Naive thymus-derived CD4-positive, alpha-beta T cell (primary cell): ENCODE results near the gene PAF1. TPM values are rescaled to one million over a fixed set of nuclear protein-coding genes. Genes with fewer than 3 reads are reported as not detected.

Experiments
- ATAC-seq: fragments of 150-1000 bp; cut with Tn5 transposase; 2 replicates; pipeline ENCODE4 v1.10.0; 2021; ENCODE audit warnings: mild to moderate bottlenecking, moderate library complexity
- CTCF ChIA-PET: fragments of 350-600 bp; sonication (Branson Sonifier 250); formaldehyde crosslinking; loops from one replicate; lab custom pipeline; 2021; ENCODE audit warnings: antibody characterized with exemption; lab: Charles Lee
- POLR2A ChIA-PET: fragments of 350-600 bp; sonication (Branson Sonifier 250); formaldehyde crosslinking; loops from one replicate; lab custom pipeline; 2021; ENCODE audit warnings: antibody characterized with exemption, inconsistent platforms; lab: Charles Lee
- DNase-seq, 9 donors: peaks; one replicate each; pipeline versions ENCODE4 v3.0.0 to v3.0.0-alpha.2; 2020 to 2022; ENCODE audit warnings: mixed read lengths in 1 of 9
- H3K27ac ChIP-seq: one replicate; pipeline ENCODE4 v1.7.0; 2013; ENCODE audit warnings: mild to moderate bottlenecking, low read depth, low read length, moderate library complexity
- H3K27me3 ChIP-seq, 2 donors: one replicate each; pipeline ENCODE4 v1.7.0; 2013; ENCODE audit warnings: low read length in 2 of 2, mild to moderate bottlenecking in 2 of 2, moderate library complexity in 2 of 2; ENCODE audit not compliant: control insufficient read depth in 2 of 2, insufficient read depth in 2 of 2
- H3K36me3 ChIP-seq, 3 experiments: 1 replicate in 2 of 3; 2 replicates in 1 of 3; pipeline ENCODE4 v1.7.0; 2013; ENCODE audit warnings: low read length in 3 of 3, mild to moderate bottlenecking in 3 of 3, moderate library complexity in 1 of 3; ENCODE audit not compliant: insufficient read depth in 3 of 3, control insufficient read depth in 2 of 3
- H3K4me1 ChIP-seq, 2 donors: one replicate each; pipeline ENCODE4 v1.7.0; 2013; ENCODE audit warnings: low read length in 2 of 2, mild to moderate bottlenecking in 2 of 2, moderate library complexity in 1 of 2; ENCODE audit not compliant: control insufficient read depth in 2 of 2, insufficient read depth in 2 of 2
- H3K4me3 ChIP-seq: 2 replicates; pipeline ENCODE4 v1.7.0; 2013; ENCODE audit warnings: mild to moderate bottlenecking, low read length
- H3K9me3 ChIP-seq, 3 experiments: 1 replicate in 2 of 3; 2 replicates in 1 of 3; pipeline ENCODE4 v1.7.0; 2013; ENCODE audit warnings: low read length in 3 of 3; ENCODE audit not compliant: control insufficient read depth in 2 of 3
- H3K27ac Mint-ChIP-seq, 9 donors: one replicate each; pipeline ENCODE4 v1.8.0; 2020 to 2022; ENCODE audit warnings: mixed read lengths in 9 of 9, mild to moderate bottlenecking in 8 of 9, moderate library complexity in 5 of 9, inconsistent platforms in 2 of 9
- H3K27me3 Mint-ChIP-seq, 5 donors: one replicate each; pipeline ENCODE4 v1.8.0; 2021 to 2022; ENCODE audit warnings: mixed read lengths in 5 of 5, mild to moderate bottlenecking in 1 of 5
- H3K36me3 Mint-ChIP-seq, 5 donors: one replicate each; pipeline ENCODE4 v1.8.0; 2020 to 2022; ENCODE audit warnings: mixed read lengths in 5 of 5, mild to moderate bottlenecking in 3 of 5, inconsistent platforms in 1 of 5
- H3K4me1 Mint-ChIP-seq, 7 donors: one replicate each; pipeline ENCODE4 v1.8.0; 2020 to 2022; ENCODE audit warnings: mixed read lengths in 7 of 7, mild to moderate bottlenecking in 3 of 7, inconsistent platforms in 1 of 7
- H3K4me3 Mint-ChIP-seq, 10 donors: one replicate each; pipeline ENCODE4 v1.8.0; 2020 to 2022; ENCODE audit warnings: mild to moderate bottlenecking in 10 of 10, mixed read lengths in 10 of 10, moderate library complexity in 6 of 10, inconsistent platforms in 2 of 10
- H3K9me3 Mint-ChIP-seq, 11 donors: one replicate each; pipeline ENCODE4 v1.8.0; 2020 to 2022; ENCODE audit warnings: mixed read lengths in 11 of 11, mild to moderate bottlenecking in 4 of 11, inconsistent platforms in 1 of 11, moderate library complexity in 1 of 11
- intact Hi-C, 2 donors: fragments of 100-400 bp; cut with micrococcal nuclease; formaldehyde crosslinking; loops; one replicate each; pipeline ENCODE4 v1.15.1; 2023
- polyA plus RNA-seq, 2 donors: library from polyadenylated mRNA; unstranded; fragments of 300-500 nt; fragmentation: Illumina TruSeq; gene quantifications; one replicate each; pipeline ENCODE4 v1.2.3, GENCODE V29; 2021
- total RNA-seq, 6 experiments: library from RNA in 5 of 6; stranded (reverse) in 5 of 6; gene quantifications; 1 replicate in 5 of 6; 2 replicates in 1 of 6; pipeline ENCODE4 v1.2.3 and lab custom pipeline; 2021 to 2026

Gene PAF1
- total and polyA plus RNA-seq, 7 experiments from 2014 or later, result 35.8 to 104 (median 55.5) TPM

DNA sequence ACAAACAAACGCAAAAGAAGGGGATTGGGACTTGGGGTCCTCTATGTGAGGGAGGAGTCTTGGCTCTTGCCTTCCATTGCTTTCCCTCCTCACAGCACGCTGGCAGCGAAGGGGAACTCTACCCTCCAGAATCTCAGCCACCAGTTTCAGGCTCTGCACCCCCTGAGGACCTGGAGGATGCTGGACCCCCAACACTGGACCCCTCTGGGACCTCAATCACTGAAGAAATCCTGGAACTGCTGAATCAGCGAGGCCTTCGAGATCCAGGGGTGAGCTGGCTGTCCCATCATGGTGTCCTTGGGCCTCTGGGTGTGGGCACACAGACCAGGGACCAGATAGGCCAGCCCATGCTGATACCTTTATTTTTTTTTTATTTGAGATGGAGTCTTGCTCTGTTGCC, 31.1 kb upstream of the PAF1 start:
- peak overlapping the region in 2 of 9 donors; percentile 15 to 38 for H3K27ac Mint-ChIP-seq
- POLR2A ChIA-PET, result interaction anchor here (1.4 to 6.9 kb wide), 2 partner anchors 14 to 23 kb away, joined by 3 to 46 read pairs; partner anchors contain the start of genes RPS16 and SUPT5H
- CTCF ChIA-PET, result no interaction called here

GRCh38 chr19:39420769-39421168, 29.9 kb upstream of the PAF1 start:
- POLR2A ChIA-PET, result interaction anchor here (1.3 to 5.8 kb wide), 3 partner anchors 15 to 29 kb away, joined by 3 to 25 read pairs (median 3); partner anchors contain the start of genes MED29, PAF1, RPS16 and SUPT5H
- no peaks in the 10 kb centered on the region for H3K9me3 ChIP-seq

More for the DNA sequence above, 31.1 kb upstream of the PAF1 start:
- Histone ChIP-seq H3K4me1 (no peaks in the 10 kb centered on the region), H3K9me3 (no peaks in the 10 kb centered on the region), H3K36me3 (peaks cover 0 to 57% (median 0%) of the 10 kb centered on the region in 3 experiments), H3K27ac (no peak overlapping the region), H3K4me3 (no peak overlapping the region), H3K27me3 (no peaks in the 10 kb centered on the region)
- peaks cover 0 to 6% (median 0%) of the 10 kb centered on the region in 7 donors for H3K4me1 Mint-ChIP-seq
- DNase-seq, result no peak
- H3K9me3 Mint-ChIP-seq, result no peaks in the 10 kb centered on the region
- no peak for ATAC-seq
- H3K27me3 Mint-ChIP-seq, result no peaks in the 10 kb centered on the region
- no peak overlapping the region for H3K4me3 Mint-ChIP-seq
- intact Hi-C loops, result no loop called here
- H3K36me3 Mint-ChIP-seq, result peaks cover 0 to 22% (median 3%) of the 10 kb centered on the region in 5 donors

DNA sequence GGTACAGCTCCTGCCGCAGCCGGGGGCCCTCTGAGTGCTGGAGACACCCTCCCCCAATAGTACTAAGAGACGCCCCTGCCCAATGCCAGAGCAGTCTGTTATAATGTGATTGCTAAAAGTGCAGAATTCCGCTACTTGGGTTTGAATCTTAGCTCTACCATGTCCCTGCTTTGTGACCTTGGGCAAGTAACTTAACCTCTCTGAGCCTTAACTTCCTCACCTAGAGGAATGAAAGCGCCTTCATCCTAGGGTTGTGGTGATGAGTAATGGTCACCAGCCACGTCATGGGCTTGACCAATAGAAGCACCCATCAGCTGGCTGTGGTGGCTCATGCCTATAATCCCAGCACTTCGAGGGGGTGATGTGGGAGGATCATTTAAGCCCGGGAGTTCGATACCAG, 28.1 kb upstream of the PAF1 start:
- no peak overlapping the region for H3K4me3 ChIP-seq
- no peaks in the 10 kb centered on the region for H3K9me3 ChIP-seq
- H3K4me1 Mint-ChIP-seq, result peaks cover 1 to 13% (median 8%) of the 10 kb centered on the region in 7 donors
- ATAC-seq, result no peak
- no peak overlapping the region for H3K4me3 Mint-ChIP-seq
- no peak for DNase-seq
- H3K27ac ChIP-seq, result no peak overlapping the region
- H3K27me3 ChIP-seq, result no peaks in the 10 kb centered on the region
- POLR2A ChIA-PET, result interaction anchor here (0.6 to 5.8 kb wide), 5 partner anchors 8 to 72 kb away, joined by 3 to 25 read pairs (median 4); partner anchors contain the start of gene RPS16
- peak overlapping the region in 3 of 9 donors; percentile 52 to 84 (median 69) for H3K27ac Mint-ChIP-seq
- H3K36me3 ChIP-seq, result peaks cover 0 to 45% (median 0%) of the 10 kb centered on the region in 3 experiments
- no peaks in the 10 kb centered on the region for H3K27me3 Mint-ChIP-seq
- peaks cover 0 to 3% of the 10 kb centered on the region in 2 donors for H3K4me1 ChIP-seq
- H3K36me3 Mint-ChIP-seq, result peaks cover 0 to 16% (median 2%) of the 10 kb centered on the region in 5 donors
- CTCF ChIA-PET, result no interaction called here
- intact Hi-C loops, result no loop called here
- no peaks in the 10 kb centered on the region for H3K9me3 Mint-ChIP-seq

More at GRCh38 chr19:39420769-39421168, 29.9 kb upstream of the PAF1 start:
- CTCF ChIA-PET, result interaction anchor here (1.2 kb wide), 1 partner anchor 15 kb away, joined by 4 read pairs; the partner anchor contains the start of gene RPS16
- Histone ChIP-seq H3K36me3 (peaks cover 0 to 56% (median 0%) of the 10 kb centered on the region in 3 experiments), H3K4me3 (no peak overlapping the region), H3K27ac (no peak overlapping the region), H3K27me3 (no peaks in the 10 kb centered on the region), H3K4me1 (no peaks in the 10 kb centered on the region)
- DNase-seq, result no peak
- H3K4me3 Mint-ChIP-seq, result no peak overlapping the region
- no peaks in the 10 kb centered on the region for H3K27me3 Mint-ChIP-seq
- H3K36me3 Mint-ChIP-seq, result peaks cover 0 to 22% (median 3%) of the 10 kb centered on the region in 5 donors
- no peaks in the 10 kb centered on the region for H3K9me3 Mint-ChIP-seq
- intact Hi-C loops, result no loop called here
- H3K27ac Mint-ChIP-seq, result no peak overlapping the region
- H3K4me1 Mint-ChIP-seq, result peaks cover 0 to 6% (median 0%) of the 10 kb centered on the region in 7 donors
- ATAC-seq, result no peak

DNA sequence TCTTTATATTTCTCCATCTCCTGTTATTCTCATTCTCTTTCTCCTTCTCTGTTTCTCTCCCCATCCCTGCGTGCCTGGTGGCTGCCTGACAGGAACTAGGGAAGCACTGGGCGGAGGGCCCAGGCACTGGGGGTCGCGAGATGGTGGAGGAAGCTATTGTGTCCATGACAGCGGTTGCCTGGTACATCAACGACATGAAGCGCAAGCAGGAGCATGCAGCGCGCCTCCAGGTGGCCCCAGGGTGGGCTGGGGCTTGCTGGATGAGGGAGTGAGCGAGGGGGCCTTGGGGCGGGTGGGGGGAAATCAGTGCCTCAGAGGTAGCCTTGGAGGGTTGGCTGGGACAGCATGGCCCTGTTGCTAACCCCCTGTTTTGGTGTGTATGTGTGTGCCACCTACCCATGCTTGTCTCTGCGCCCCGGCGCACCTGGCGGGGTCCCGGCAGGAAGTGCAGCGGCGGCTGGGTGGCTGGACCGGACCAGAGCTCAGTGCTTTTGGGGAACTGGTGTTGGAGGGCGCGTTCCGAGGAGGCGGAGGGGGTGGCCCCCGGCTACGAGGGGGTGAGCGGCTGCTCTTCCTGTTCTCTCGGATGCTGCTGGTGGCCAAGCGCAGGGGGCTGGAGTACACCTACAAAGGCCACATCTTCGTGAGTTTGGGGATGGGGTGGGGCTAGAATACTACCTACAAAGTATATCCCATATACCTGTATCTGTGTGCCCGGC, 26.7 kb upstream of the PAF1 start:
- ChIA-PET POLR2A (interaction anchor here (1.0 to 5.8 kb wide), 4 partner anchors 9 to 18 kb away, joined by 4 to 25 read pairs (median 5); partner anchors contain the start of gene RPS16), CTCF (no interaction called here)
- peaks cover 0 to 11% (median 0%) of the 10 kb centered on the region in 5 donors for H3K36me3 Mint-ChIP-seq
- no peak for DNase-seq
- Histone ChIP-seq H3K9me3 (no peaks in the 10 kb centered on the region), H3K4me1 (peaks cover 0 to 7% of the 10 kb centered on the region in 2 donors), H3K27ac (no peak overlapping the region), H3K4me3 (no peak overlapping the region), H3K36me3 (peaks cover 0 to 36% (median 0%) of the 10 kb centered on the region in 3 experiments), H3K27me3 (no peaks in the 10 kb centered on the region)
- no peak for ATAC-seq
- intact Hi-C loops, result no loop called here
- peak overlapping the region in 5 of 9 donors; percentile 2 to 53 (median 13) for H3K27ac Mint-ChIP-seq
- no peaks in the 10 kb centered on the region for H3K27me3 Mint-ChIP-seq
- H3K4me1 Mint-ChIP-seq, result peaks cover 5 to 17% (median 12%) of the 10 kb centered on the region in 7 donors
- H3K9me3 Mint-ChIP-seq, result no peaks in the 10 kb centered on the region
- H3K4me3 Mint-ChIP-seq, result no peak overlapping the region

DNA sequence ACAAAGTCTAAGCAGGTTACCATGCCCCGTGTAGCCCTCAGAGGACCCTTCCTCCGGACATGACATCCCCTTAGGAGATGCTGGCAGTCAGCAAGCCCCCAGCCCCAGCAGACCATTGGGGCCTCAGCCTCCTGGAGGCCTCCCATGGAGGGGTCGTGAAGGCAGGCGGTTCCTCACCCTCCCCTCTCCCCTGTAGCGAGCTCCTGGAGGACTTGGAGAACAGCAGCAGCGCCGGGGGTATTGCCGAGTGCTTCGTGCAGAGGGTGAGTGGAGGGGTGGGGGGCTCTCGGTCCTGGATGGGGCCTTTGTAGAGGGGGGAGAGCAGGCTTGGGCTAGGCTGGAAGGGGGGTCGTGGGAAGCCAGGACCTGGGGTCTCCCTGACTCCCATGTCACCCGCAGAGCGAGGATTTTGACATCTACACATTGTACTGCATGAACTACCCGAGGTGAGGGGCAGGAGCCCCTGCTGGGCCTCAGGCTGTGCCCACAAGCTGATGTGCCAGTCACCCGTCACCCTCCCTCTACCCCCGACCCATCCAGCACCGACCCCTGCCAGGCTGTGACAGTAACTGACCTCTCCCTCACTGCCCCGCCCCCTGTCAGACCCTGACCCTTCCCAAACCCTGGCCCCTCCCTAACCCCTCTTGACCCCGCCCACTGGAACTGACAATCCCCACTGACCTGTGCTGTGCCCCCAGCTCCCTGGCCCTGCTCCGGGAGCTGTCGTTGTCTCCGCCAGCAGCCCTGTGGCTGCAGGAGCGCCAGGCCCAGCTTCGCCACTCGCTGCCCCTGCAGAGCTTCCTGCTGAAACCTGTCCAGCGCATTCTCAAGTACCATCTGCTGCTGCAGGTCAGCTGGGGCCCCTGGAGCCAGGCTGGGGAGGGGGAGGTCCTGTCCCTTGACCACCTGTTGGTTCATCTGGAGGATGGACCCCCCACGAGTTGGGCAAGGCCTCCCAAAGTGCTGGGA, 25.5 kb upstream of the PAF1 start:
- Histone ChIP-seq H3K4me3 (no peak overlapping the region), H3K4me1 (peaks cover 3 to 10% of the 10 kb centered on the region in 2 donors), H3K36me3 (peaks cover 0 to 30% (median 0%) of the 10 kb centered on the region in 3 experiments), H3K9me3 (no peaks in the 10 kb centered on the region), H3K27me3 (no peaks in the 10 kb centered on the region), H3K27ac (no peak overlapping the region)
- DNase-seq (no peak), ATAC-seq (no peak)
- POLR2A ChIA-PET, result interaction anchor here (0.6 to 5.8 kb wide), 5 partner anchors 10 to 1149 kb away, joined by 3 to 25 read pairs (median 4); partner anchors contain the start of genes PAF1 and RPS16
- H3K9me3 Mint-ChIP-seq, result peaks cover 0 to 7% (median 0%) of the 10 kb centered on the region in 11 donors
- CTCF ChIA-PET, result interaction anchor here (0.6 kb wide), 1 partner anchor 133 kb away, joined by 3 read pairs; no protein-coding TSS in a partner anchor
- peaks cover 0 to 11% (median 5%) of the 10 kb centered on the region in 5 donors for H3K36me3 Mint-ChIP-seq
- H3K4me3 Mint-ChIP-seq, result no peak overlapping the region
- peaks cover 7 to 25% (median 21%) of the 10 kb centered on the region in 7 donors for H3K4me1 Mint-ChIP-seq
- intact Hi-C loops, result no loop called here
- peaks cover 0 to 3% (median 0%) of the 10 kb centered on the region in 5 donors for H3K27me3 Mint-ChIP-seq
- H3K27ac Mint-ChIP-seq, result peak overlapping the region in 1 of 9 donors; percentile 69
